Ovary (tissue), 9 donors: ENCODE measurements around the gene CPEB2. TPM values are rescaled to one million over a fixed set of nuclear protein-coding genes. Genes with fewer than 3 reads are reported as not detected.
A peak's percentile ranks its signal among the peaks of the same experiment; 100 is the strongest.

ENCODE experiments used
- DNase-seq, 5 donors: peaks; one replicate each; pipeline ENCODE4 v3.0.0-alpha.2; 2019 to 2020
- H3K27ac ChIP-seq, 2 donors: fragments of 200-600 bp; one replicate each; pipeline versions ENCODE4 v1.5.1 to v1.8.0; 2019 to 2022
- H3K27me3 ChIP-seq: fragments of 200-600 bp; one replicate; pipeline ENCODE4 v1.8.0; 2022
- H3K36me3 ChIP-seq: fragments of 200-600 bp; sonication (generic); one replicate; pipeline ENCODE4 v1.5.1; 2019
- H3K4me1 ChIP-seq: one replicate; pipeline ENCODE4 v1.8.1; 2013; ENCODE audit warnings: mild to moderate bottlenecking, moderate library complexity; ENCODE audit not compliant: insufficient read depth
- H3K4me3 ChIP-seq: fragments of 200-600 bp; sonication (generic); one replicate; pipeline ENCODE4 v1.5.1; 2017
- H3K9me3 ChIP-seq, 2 donors: fragments of 200-600 bp in 1 of 2; sonication (generic) in 1 of 2; one replicate each; pipeline versions ENCODE4 v1.5.1 to v1.8.1; 2013 to 2019; ENCODE audit warnings: mild to moderate bottlenecking in 1 of 2, moderate library complexity in 1 of 2
- CTCF ChIP-seq, 3 donors: fragments of 450-650 bp in 2 of 3; fragments of 200-600 bp in 1 of 3; IDR thresholded peaks; one replicate each; pipeline versions ENCODE4 v1.5.1 to v1.8.0; 2016 to 2022; ENCODE audit warnings: antibody characterized with exemption in 3 of 3, mild to moderate bottlenecking in 1 of 3
- EP300 ChIP-seq: sonication (generic); formaldehyde crosslinking; IDR thresholded peaks from one replicate; pipeline ENCODE4 v1.6.1; 2017; ENCODE audit warnings: antibody characterized with exemption
- POLR2A ChIP-seq: fragments of 450-650 bp; IDR thresholded peaks from one replicate; pipeline ENCODE4 v1.6.1; 2017; ENCODE audit warnings: antibody characterized with exemption, mild to moderate bottlenecking, moderate library complexity
- WGBS, 3 donors: extraction: QIAGEN DNeasy Blood & Tissue Kit in 1 of 3; methylation state at CpG; one replicate each; pipeline versions ENCODE4 v1.1.5 to v1.1.7; 2013 to 2017; 5-methylcytosine and 5-hydroxymethylcytosine counted together
- intact Hi-C, 4 donors: fragments of 100-400 bp; cut with DNase I; formaldehyde crosslinking; loops; one replicate each; pipeline versions ENCODE4 v1.11.0 to v1.15.1; 2022 to 2023
- polyA plus RNA-seq, 2 donors: library from polyadenylated mRNA; stranded (reverse); fragments of 200-250 nt in 1 of 2; fragments of 350-450 nt in 1 of 2; fragmentation: Illumina TruSeq in 1 of 2; extraction: RNeasy Lipid Tissue Mini Kit (QIAGEN cat#74804) in 1 of 2; gene quantifications; one replicate each; pipeline ENCODE4 v1.2.3, GENCODE V29; 2013 to 2014
- total RNA-seq, 7 donors: library from RNA; depleted of rRNA in 2 of 7; stranded (reverse); fragments of >200 nt in 2 of 7; fragmentation: NEBNext Ultra II Directional in 3 of 7; extraction: Animal tissue kit (Norgen Biotek cat#: 25700) in 3 of 7; gene quantifications; one replicate each; pipeline versions ENCODE4 v1.1.0 to v1.2.4, GENCODE V29; 2016 to 2023
- donor health status: DM: no; HTN: no; CAD: no; lungs with moderate emphysema.
- donor health status: DM: no; HTN: no; CAD: no.
- donor health status: Bipolar disorder and iron deficiency.
- donor health status: DM: yes; HTN: yes; CAD: no.
- donor health status: DM: no; HTN: no; CAD: no.
- donor health status: DM: yes; HTN: yes; CAD: no.

CPEB2 gene
- total and polyA plus RNA-seq, 9 donors: 4.4 to 18.6 (median 14.5) TPM

GRCh38 chr4:15005474-15006115 lies 3.3 kb downstream of the CPEB2 start:
- peak overlapping the region in 1 of 2 donors; percentile 100 for H3K27ac ChIP-seq
- intact Hi-C loops: loop anchor here in 3 of 4 donors (10.0 kb wide), 4 partner anchors 139 to 1361 kb away; partner anchors contain the start of gene FBXL5 (in 1 of the 3)

GRCh38 chr4:15006416-15007024 lies 4.2 kb downstream of the CPEB2 start:
- no peak overlapping the region for H3K27ac ChIP-seq
- intact Hi-C loops: loop anchor here in 3 of 4 donors (10.0 kb wide), 4 partner anchors 138 to 1362 kb away; partner anchors contain the start of gene FBXL5 (in 1 of the 3)
- no peaks in the 10 kb centered on the region for H3K27me3 ChIP-seq
- H3K36me3 ChIP-seq: no peaks in the 10 kb centered on the region
- H3K9me3 ChIP-seq: no peaks in the 10 kb centered on the region
- H3K4me3 ChIP-seq: no peak overlapping the region
- 56 to 62% (median 62%) methylated on average over 2 of the region's 2 CpGs for WGBS, 3 donors
- no peaks in the 10 kb centered on the region for H3K4me1 ChIP-seq
- TF ChIP-seq EP300: no peak
- TF ChIP-seq CTCF (IDR thresholded peaks at IDR 0.05): no peak
- no peak for TF ChIP-seq POLR2A
- no peak for DNase-seq

More at GRCh38 chr4:15005474-15006115, 3.3 kb downstream of the CPEB2 start:
- H3K9me3 ChIP-seq: no peaks in the 10 kb centered on the region
- 31 to 41% (median 35%) methylated on average over 4 of the region's 4 CpGs for WGBS, 3 donors
- H3K36me3 ChIP-seq: no peaks in the 10 kb centered on the region
- no peaks in the 10 kb centered on the region for H3K4me1 ChIP-seq
- no peaks in the 10 kb centered on the region for H3K27me3 ChIP-seq
- no peak for DNase-seq
- TF ChIP-seq CTCF (IDR thresholded peaks at IDR 0.05) (no peak), EP300 (no peak), POLR2A (no peak)
- H3K4me3 ChIP-seq: peak overlapping the region; percentile 98

GRCh38 chr4:15007201-15007600 lies 4.9 kb downstream of the CPEB2 start:
- TF ChIP-seq EP300 (no peak), CTCF (IDR thresholded peaks at IDR 0.05) (no peak), POLR2A (no peak)
- no peak for DNase-seq
- Histone ChIP-seq H3K27ac (no peak overlapping the region), H3K4me1 (no peaks in the 10 kb centered on the region), H3K9me3 (no peaks in the 10 kb centered on the region), H3K36me3 (no peaks in the 10 kb centered on the region), H3K4me3 (no peak overlapping the region), H3K27me3 (no peaks in the 10 kb centered on the region)
- 90 to 91% (median 90%) methylated on average over 6 of the region's 6 CpGs for WGBS, 3 donors
- intact Hi-C loops: loop anchor here in 3 of 4 donors (10.0 kb wide), 4 partner anchors 138 to 1362 kb away; partner anchors contain the start of gene FBXL5 (in 1 of the 3)

GRCh38 chr4:15010038-15010585 lies 7.8 kb downstream of the CPEB2 start:
- TF ChIP-seq EP300: no peak
- TF ChIP-seq POLR2A: no peak
- TF ChIP-seq CTCF (IDR thresholded peaks at IDR 0.05): no peak
- DNase-seq: no peak
- no peaks in the 10 kb centered on the region for H3K4me1 ChIP-seq
- H3K36me3 ChIP-seq: no peaks in the 10 kb centered on the region
- intact Hi-C loops: no loop called here
- H3K27me3 ChIP-seq: no peaks in the 10 kb centered on the region
- no peaks in the 10 kb centered on the region for H3K9me3 ChIP-seq
- H3K4me3 ChIP-seq: no peak overlapping the region
- no peak overlapping the region for H3K27ac ChIP-seq
